Measurements from ENCODE around the gene C17orf114.

Gene C17orf114

DNA sequence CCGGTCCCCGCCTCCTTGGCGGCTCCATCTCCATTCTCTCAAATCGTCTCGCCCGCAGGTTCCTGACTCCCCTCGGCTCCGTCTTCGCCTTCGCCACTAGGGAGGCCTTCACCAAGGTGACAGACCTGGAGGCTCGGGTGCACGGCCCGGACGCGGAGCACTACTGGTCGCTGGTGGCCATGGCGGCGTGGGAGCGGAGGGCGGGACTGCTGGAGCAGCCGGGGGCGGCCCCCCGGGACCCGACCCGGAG is 12.5 kb downstream of the C17orf114 start:
- peaks cover 9 to 31% of the 10 kb centered on the region in 2 donors for H3K4me1 ChIP-seq
- no peak for DNase-seq (ENCODE audit: low spot score in 2 of 2)

DNA sequence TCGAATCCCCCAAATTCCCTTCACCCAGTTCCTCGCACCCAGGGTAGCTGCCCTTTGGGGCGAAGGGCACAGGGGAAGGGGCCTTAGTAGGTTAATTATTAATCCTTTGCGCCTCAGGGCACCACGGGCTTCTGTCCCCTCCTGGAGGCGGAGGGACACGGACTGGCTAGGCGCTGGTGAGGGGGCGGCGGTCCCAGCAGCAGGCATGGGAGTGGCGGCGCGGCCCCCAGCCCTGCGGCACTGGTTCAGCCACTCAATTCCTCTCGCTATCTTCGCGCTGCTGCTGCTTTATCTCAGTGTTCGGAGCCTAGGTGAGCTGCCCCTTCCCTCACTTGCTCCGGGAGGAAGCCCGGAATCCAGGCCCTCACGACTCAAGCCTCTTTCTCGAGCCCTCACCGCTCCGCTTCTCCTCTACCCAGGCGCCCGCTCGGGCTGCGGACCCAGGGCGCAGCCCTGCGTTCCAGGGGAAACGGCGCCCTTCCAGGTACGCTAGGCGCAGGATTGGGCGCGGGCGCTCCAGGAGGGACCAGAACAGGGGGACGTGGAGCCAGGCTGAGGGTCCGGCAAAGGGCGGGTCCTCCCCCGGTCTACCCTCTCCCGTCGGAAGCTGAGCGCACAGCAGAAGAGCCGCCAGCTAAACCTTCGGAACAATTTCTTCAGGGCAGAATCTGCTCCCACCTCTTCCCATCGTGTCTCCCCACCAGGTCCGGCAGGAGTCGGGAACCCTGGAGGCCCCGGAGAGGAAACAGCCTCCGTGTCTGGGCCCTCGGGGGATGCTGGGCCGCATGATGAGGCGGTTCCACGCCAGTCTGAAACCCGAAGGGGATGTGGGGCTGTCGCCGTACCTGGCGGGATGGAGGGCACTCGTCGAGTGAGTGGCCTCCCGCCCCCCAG is 13.1 kb downstream of the C17orf114 start, which contains the start of gene GLTPD2:
Gene GLTPD2 (plus strand): TSS at position 158 of the 894 bp plus-strand sequence. CDS start 48 bp downstream, at position 206.
- intact Hi-C loops (cut with DNase I) = loop anchor here (5.0 kb wide), 1 partner anchor 57 kb away; the partner anchor contains the start of gene MED11
- Histone ChIP-seq H3K4me3 (peak within 1 kb of the TSS; percentile 79 to 85), H3K9me3 (no peaks in the 10 kb centered on the region), H3K36me3 (no peaks in the 10 kb centered on the region), H3K27ac (peak within 1 kb of the TSS; percentile 94 to 96), H3K4me1 (peaks cover 9 to 31% of the 10 kb centered on the region in 2 donors), H3K27me3 (no peaks in the 10 kb centered on the region)
- TF ChIP-seq, protein P1, sequence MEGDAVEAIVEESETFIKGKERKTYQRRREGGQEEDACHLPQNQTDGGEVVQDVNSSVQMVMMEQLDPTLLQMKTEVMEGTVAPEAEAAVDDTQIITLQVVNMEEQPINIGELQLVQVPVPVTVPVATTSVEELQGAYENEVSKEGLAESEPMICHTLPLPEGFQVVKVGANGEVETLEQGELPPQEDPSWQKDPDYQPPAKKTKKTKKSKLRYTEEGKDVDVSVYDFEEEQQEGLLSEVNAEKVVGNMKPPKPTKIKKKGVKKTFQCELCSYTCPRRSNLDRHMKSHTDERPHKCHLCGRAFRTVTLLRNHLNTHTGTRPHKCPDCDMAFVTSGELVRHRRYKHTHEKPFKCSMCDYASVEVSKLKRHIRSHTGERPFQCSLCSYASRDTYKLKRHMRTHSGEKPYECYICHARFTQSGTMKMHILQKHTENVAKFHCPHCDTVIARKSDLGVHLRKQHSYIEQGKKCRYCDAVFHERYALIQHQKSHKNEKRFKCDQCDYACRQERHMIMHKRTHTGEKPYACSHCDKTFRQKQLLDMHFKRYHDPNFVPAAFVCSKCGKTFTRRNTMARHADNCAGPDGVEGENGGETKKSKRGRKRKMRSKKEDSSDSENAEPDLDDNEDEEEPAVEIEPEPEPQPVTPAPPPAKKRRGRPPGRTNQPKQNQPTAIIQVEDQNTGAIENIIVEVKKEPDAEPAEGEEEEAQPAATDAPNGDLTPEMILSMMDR (IDR thresholded peaks at IDR 0.05) = no peak
- DNase-seq (ENCODE audit: low spot score in 2 of 2) = no peak

More for the DNA sequence above, 12.5 kb downstream of the C17orf114 start:
- Histone ChIP-seq H3K27me3 (no peaks in the 10 kb centered on the region), H3K36me3 (no peaks in the 10 kb centered on the region), H3K4me3 (peak overlapping the region; percentile 79 to 85), H3K27ac (peak overlapping the region; percentile 94 to 96), H3K9me3 (no peaks in the 10 kb centered on the region)
- intact Hi-C loops (cut with DNase I) = loop anchor here (5.0 kb wide), 1 partner anchor 57 kb away; the partner anchor contains the start of gene MED11
- TF ChIP-seq, protein P1 (IDR thresholded peaks at IDR 0.05) = no peak

DNA sequence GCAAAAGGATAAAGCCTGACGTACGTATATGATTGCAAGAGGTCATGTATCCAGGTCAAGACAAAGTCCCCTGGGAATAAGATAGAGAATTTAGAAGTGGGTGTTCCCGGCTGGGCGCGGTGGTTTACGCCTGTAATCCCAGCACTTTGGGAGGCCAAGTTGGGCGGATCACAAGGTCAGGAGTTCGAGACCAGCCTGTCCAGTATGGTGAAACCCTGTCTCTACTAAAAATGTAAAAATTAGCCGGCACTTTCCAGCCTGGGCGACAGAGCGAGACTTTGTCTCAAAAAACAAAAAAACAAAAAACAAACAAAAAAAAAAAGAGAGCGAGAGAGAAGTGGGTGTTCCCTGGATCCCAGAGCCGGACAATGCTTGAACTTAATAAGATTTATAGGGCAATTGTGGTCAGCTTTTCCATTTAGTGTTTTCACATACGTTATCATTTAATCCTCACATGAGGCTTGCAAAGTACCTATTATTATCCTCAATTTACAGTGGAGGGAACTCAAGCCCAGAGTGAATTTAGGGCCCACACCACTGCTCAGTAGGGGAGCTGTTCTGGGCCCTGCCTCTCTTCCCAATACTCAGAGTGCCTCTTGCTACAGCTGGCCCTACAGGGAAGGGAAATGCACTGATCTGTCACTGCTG is 13.8 kb downstream of the C17orf114 start:
- TF ChIP-seq, protein P1 (IDR thresholded peaks at IDR 0.05) = no peak
- intact Hi-C loops (cut with DNase I) = loop anchor here (5.0 kb wide), 1 partner anchor 56 kb away; the partner anchor contains the start of gene MED11
- no peaks in the 10 kb centered on the region for H3K27me3 ChIP-seq
- peak overlapping the region in 1 of 2 donors; percentile 85 for H3K4me3 ChIP-seq
- no peaks in the 10 kb centered on the region for H3K9me3 ChIP-seq
- no peaks in the 10 kb centered on the region for H3K36me3 ChIP-seq
- H3K4me1 ChIP-seq = peaks cover 9 to 31% of the 10 kb centered on the region in 2 donors
- DNase-seq (ENCODE audit: low spot score in 2 of 2) = no peak
- H3K27ac ChIP-seq = no peak overlapping the region

DNA sequence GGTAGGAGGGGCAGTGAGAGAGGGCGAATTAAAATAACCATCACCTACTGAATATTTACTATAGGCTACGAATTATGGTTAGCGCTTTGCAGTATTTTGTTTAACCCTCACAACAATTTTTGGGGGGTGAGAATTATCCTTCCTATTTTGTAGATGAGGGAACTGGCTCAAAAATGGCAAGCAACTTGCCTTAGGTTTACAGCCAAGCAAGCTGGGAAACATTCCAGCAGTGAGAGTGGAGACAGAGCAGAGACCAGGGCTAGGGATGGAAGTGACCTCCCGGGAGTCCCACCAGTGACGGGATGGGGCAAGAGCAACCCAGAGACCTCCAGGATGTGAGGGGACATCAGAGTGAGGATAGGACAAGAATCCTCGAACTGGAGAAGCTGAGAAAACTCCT is 15.6 kb downstream of the C17orf114 start:
- Histone ChIP-seq H3K4me3 (peak overlapping the region; percentile 38 to 53), H3K27ac (no peak overlapping the region), H3K4me1 (peaks cover 9 to 31% of the 10 kb centered on the region in 2 donors), H3K27me3 (no peaks in the 10 kb centered on the region), H3K9me3 (no peaks in the 10 kb centered on the region), H3K36me3 (no peaks in the 10 kb centered on the region)
- intact Hi-C loops (cut with DNase I) = loop anchor here (5.0 kb wide), 1 partner anchor 54 kb away; the partner anchor contains the start of gene MED11
- TF ChIP-seq, protein P1 (IDR thresholded peaks at IDR 0.05) = no peak
- DNase-seq (ENCODE audit: low spot score in 2 of 2) = no peak

DNA sequence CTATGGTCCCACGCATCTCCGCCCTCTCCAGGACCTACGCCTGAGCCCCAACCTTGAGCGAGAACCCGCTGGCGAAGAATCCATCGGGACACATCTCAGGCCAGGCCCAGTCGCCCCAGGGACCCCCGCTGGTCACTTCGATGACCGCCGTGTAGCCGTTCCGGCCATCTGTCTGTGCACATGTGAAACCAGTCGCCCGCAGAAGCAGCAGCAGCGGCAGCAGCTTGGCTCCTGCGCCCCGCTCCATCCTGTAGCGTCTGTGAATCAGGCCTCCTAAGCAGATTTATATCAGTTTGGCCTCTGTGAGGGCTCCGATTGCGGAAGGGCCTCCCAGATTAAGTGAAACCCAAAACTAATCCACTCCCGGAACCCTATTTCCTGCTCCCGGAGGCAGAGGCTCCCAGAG is 16.0 kb downstream of the C17orf114 start, which contains the start of gene VMO1:
Gene VMO1 (minus strand): TSS at position 259 of the 406 bp plus-strand sequence. CDS start 12 bp downstream, at position 247.
- Histone ChIP-seq H3K36me3 (no peaks in the 10 kb centered on the region), H3K9me3 (no peaks in the 10 kb centered on the region), H3K27me3 (no peaks in the 10 kb centered on the region), H3K4me1 (peaks cover 9 to 31% of the 10 kb centered on the region in 2 donors), H3K4me3 (peak within 1 kb of the TSS; percentile 38 to 53), H3K27ac (no peak within 1 kb of the TSS)
- intact Hi-C loops (cut with DNase I) = loop anchor here (5.0 kb wide), 1 partner anchor 54 kb away; the partner anchor contains the start of gene MED11
- DNase-seq (ENCODE audit: low spot score in 2 of 2) = peak in 1 of 2 donors; percentile 69
- TF ChIP-seq, protein P1 (IDR thresholded peaks at IDR 0.05) = no peak
